WTC11 (cell line): ENCODE results near the gene AGAP1. TPM values are rescaled to one million over a fixed set of nuclear protein-coding genes. Genes with fewer than 3 reads are reported as not detected.

Experiments used
- ATAC-seq: fragments of 200-7000 bp; cut with Tn5 transposase; 2 replicates; pipeline ENCODE4 v1.10.0; 2021; ENCODE audit warnings: mild to moderate bottlenecking, moderate library complexity
- CTCF ChIA-PET: fragments of 300-600 bp; sonication (Branson Sonifier 250); formaldehyde crosslinking; loops from one replicate; lab custom pipeline; 2021; ENCODE audit warnings: antibody characterized with exemption; lab: Charles Lee
- POLR2A ChIA-PET: fragments of 350-600 bp; sonication (Branson Sonifier 250); formaldehyde crosslinking; loops from one replicate; lab custom pipeline; 2021; ENCODE audit warnings: antibody characterized with exemption; lab: Charles Lee
- DNase-seq: peaks from one replicate; pipeline ENCODE4 v3.0.0; 2021; ENCODE audit warnings: low spot score
- H3K27ac Mint-ChIP-seq: 2 replicates; pipeline ENCODE4 v1.8.0; 2021; ENCODE audit warnings: mixed read lengths
- H3K27me3 Mint-ChIP-seq: 2 replicates; pipeline ENCODE4 v1.8.0; 2021; ENCODE audit warnings: low read depth, mild to moderate bottlenecking, moderate library complexity, mixed read lengths
- H3K36me3 Mint-ChIP-seq: 2 replicates; pipeline ENCODE4 v1.8.0; 2021; ENCODE audit warnings: mixed read lengths
- H3K4me1 Mint-ChIP-seq: 2 replicates; pipeline ENCODE4 v1.8.0; 2022; ENCODE audit warnings: mixed read lengths
- H3K4me3 Mint-ChIP-seq: 2 replicates; pipeline ENCODE4 v1.8.0; 2021; ENCODE audit warnings: mild to moderate bottlenecking, moderate library complexity, mixed read lengths
- H3K9me3 Mint-ChIP-seq: 2 replicates; pipeline ENCODE4 v1.8.0; 2021; ENCODE audit warnings: mixed read lengths
- ESRRA ChIP-seq: sonication (generic); formaldehyde crosslinking; IDR thresholded peaks from 2 replicates; pipeline ENCODE4 v1.8.1; 2022; ENCODE audit warnings: mild to moderate bottlenecking, missing genetic modification reagents, borderline replicate concordance
- ETV6 ChIP-seq: sonication (generic); formaldehyde crosslinking; IDR thresholded peaks from 2 replicates; pipeline ENCODE4 v1.8.1; 2022; ENCODE audit warnings: mild to moderate bottlenecking, missing genetic modification reagents
- FOXK1 ChIP-seq: sonication (generic); formaldehyde crosslinking; IDR thresholded peaks from 2 replicates; pipeline ENCODE4 v1.8.0; 2022; ENCODE audit warnings: mild to moderate bottlenecking, moderate library complexity, missing genetic modification reagents
- FOXP4 ChIP-seq: sonication (generic); formaldehyde crosslinking; IDR thresholded peaks from 2 replicates; pipeline ENCODE4 v1.8.0; 2022; ENCODE audit warnings: mild to moderate bottlenecking, missing genetic modification reagents
- GTF2I ChIP-seq: fragments of 250-450 bp; sonication (Bioruptor Pico); conservative IDR thresholded peaks from 2 replicates; pipeline ENCODE4 v1.4.0; 2021; ENCODE audit warnings: mild to moderate bottlenecking
- JAZF1 ChIP-seq: fragments of 250-450 bp; sonication (Bioruptor Pico); IDR thresholded peaks from 2 replicates; pipeline ENCODE4 v1.9.0; 2021; ENCODE audit warnings: moderate library complexity, mild to moderate bottlenecking, inconsistent platforms
- MAX ChIP-seq: sonication (generic); formaldehyde crosslinking; IDR thresholded peaks from 2 replicates; pipeline ENCODE4 v1.8.0; 2022; ENCODE audit warnings: mild to moderate bottlenecking, missing genetic modification reagents
- PRRX2 ChIP-seq: fragments of 250-450 bp; sonication (Bioruptor Pico); IDR thresholded peaks from 2 replicates; pipeline ENCODE4 v1.8.0; 2021; ENCODE audit warnings: mild to moderate bottlenecking
- SOX15 ChIP-seq: fragments of 250-450 bp; sonication (Bioruptor Pico); IDR thresholded peaks from 2 replicates; pipeline ENCODE4 v1.9.0; 2021; ENCODE audit warnings: mild to moderate bottlenecking
- TCF7 ChIP-seq: sonication (generic); formaldehyde crosslinking; IDR thresholded peaks from 2 replicates; pipeline ENCODE4 v1.8.0; 2022; ENCODE audit warnings: mild to moderate bottlenecking, low read depth, missing genetic modification reagents, moderate library complexity
- TP53 ChIP-seq: sonication (generic); formaldehyde crosslinking; IDR thresholded peaks from 2 replicates; pipeline ENCODE4 v1.8.1; 2023; ENCODE audit warnings: mild to moderate bottlenecking, missing genetic modification reagents
- ZBTB21 ChIP-seq: sonication (generic); formaldehyde crosslinking; IDR thresholded peaks from 2 replicates; pipeline ENCODE4 v1.8.1; 2023; ENCODE audit warnings: mild to moderate bottlenecking, missing genetic modification reagents, borderline replicate concordance
- ZNF121 ChIP-seq: sonication (generic); formaldehyde crosslinking; IDR thresholded peaks from 2 replicates; pipeline ENCODE4 v1.8.0; 2023; ENCODE audit warnings: missing genetic modification reagents
- ZNF219 ChIP-seq: sonication (generic); formaldehyde crosslinking; IDR thresholded peaks from 2 replicates; pipeline ENCODE4 v1.8.0; 2023; ENCODE audit warnings: missing genetic modification reagents, mild to moderate bottlenecking, borderline replicate concordance
- ZNF671 ChIP-seq: fragments of 250-450 bp; sonication (Bioruptor Pico); IDR thresholded peaks from 2 replicates; pipeline ENCODE4 v1.8.0; 2021; ENCODE audit warnings: mild to moderate bottlenecking
- total RNA-seq: library from RNA; stranded (reverse); gene quantifications from 3 replicates; pipeline ENCODE4 v1.2.3, GENCODE V29; 2021
- TF ChIP-seq, protein P1 (sequence below): fragments of 200-600 bp; IDR thresholded peaks from 2 replicates; pipeline ENCODE4 v1.8.0; 2022; ENCODE audit warnings: antibody characterized with exemption
- TF ChIP-seq, protein P2 (sequence below): sonication (generic); formaldehyde crosslinking; IDR thresholded peaks from 2 replicates; pipeline ENCODE4 v1.8.1; 2023; ENCODE audit warnings: mild to moderate bottlenecking, missing genetic modification reagents, borderline replicate concordance
- TF ChIP-seq, protein P3 (sequence below): fragments of 250-450 bp; sonication (Bioruptor Pico); IDR thresholded peaks from 2 replicates; pipeline ENCODE4 v1.9.0; 2021; ENCODE audit warnings: mild to moderate bottlenecking, borderline replicate concordance
- TF ChIP-seq, protein P4 (sequence below): sonication (generic); formaldehyde crosslinking; IDR thresholded peaks from 2 replicates; pipeline ENCODE4 v1.8.1; 2022; ENCODE audit warnings: low read depth, mild to moderate bottlenecking, moderate library complexity, missing genetic modification reagents, borderline replicate concordance
- TF ChIP-seq, protein P5 (sequence below): sonication (generic); formaldehyde crosslinking; IDR thresholded peaks from 2 replicates; pipeline ENCODE4 v1.8.1; 2022; ENCODE audit warnings: mild to moderate bottlenecking, missing genetic modification reagents, moderate library complexity, borderline replicate concordance
- TF ChIP-seq, protein P6 (sequence below): fragments of 250-450 bp; sonication (Bioruptor Pico); IDR thresholded peaks from 2 replicates; pipeline ENCODE4 v1.9.0; 2021; ENCODE audit warnings: moderate library complexity, mild to moderate bottlenecking, inconsistent platforms, borderline replicate concordance

AGAP1 gene
- total RNA-seq, 1 experiment from 2014 or later = 49.3 TPM

GRCh38 chr2:236156095-236156859 lies 662.4 kb downstream of the AGAP1 start (continued):
- no peak for TF ChIP-seq ESRRA (CRISPR knock-in tag)
- TF ChIP-seq, protein P1, sequence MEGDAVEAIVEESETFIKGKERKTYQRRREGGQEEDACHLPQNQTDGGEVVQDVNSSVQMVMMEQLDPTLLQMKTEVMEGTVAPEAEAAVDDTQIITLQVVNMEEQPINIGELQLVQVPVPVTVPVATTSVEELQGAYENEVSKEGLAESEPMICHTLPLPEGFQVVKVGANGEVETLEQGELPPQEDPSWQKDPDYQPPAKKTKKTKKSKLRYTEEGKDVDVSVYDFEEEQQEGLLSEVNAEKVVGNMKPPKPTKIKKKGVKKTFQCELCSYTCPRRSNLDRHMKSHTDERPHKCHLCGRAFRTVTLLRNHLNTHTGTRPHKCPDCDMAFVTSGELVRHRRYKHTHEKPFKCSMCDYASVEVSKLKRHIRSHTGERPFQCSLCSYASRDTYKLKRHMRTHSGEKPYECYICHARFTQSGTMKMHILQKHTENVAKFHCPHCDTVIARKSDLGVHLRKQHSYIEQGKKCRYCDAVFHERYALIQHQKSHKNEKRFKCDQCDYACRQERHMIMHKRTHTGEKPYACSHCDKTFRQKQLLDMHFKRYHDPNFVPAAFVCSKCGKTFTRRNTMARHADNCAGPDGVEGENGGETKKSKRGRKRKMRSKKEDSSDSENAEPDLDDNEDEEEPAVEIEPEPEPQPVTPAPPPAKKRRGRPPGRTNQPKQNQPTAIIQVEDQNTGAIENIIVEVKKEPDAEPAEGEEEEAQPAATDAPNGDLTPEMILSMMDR = no peak

DNA sequence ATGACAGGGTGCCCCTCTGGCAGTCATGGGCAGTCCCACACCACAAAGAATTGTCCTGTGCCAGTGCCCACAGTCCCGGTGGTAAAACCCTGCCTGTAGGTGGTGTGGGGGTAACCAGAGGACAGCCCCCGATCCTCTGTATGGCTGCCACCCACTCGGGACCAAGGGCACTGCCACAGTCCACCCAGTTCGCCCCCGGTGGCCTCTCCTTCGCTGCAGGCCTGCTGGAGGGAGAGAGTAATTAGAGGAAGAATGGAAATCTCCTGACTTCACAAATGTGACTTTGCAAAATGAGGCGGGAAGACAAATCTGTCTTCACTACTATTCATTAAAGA lies 663.0 kb downstream of the AGAP1 start:
- Mint-ChIP-seq H3K9me3 (peaks cover 18% of the 10 kb centered on the region), H3K27ac (no peak overlapping the region), H3K27me3 (peaks cover 79% of the 10 kb centered on the region), H3K4me3 (no peak overlapping the region), H3K36me3 (peaks cover 12% of the 10 kb centered on the region), H3K4me1 (peaks cover 31% of the 10 kb centered on the region)
- ChIA-PET POLR2A (no interaction called here), CTCF (interaction anchor here (1.1 kb wide), 1 partner anchor 21 kb away, joined by 5 read pairs; no protein-coding TSS in a partner anchor)
- DNase-seq = no peak
- ATAC-seq = no peak
- no peak for TF ChIP-seq TCF7
- TF ChIP-seq, protein P2, sequence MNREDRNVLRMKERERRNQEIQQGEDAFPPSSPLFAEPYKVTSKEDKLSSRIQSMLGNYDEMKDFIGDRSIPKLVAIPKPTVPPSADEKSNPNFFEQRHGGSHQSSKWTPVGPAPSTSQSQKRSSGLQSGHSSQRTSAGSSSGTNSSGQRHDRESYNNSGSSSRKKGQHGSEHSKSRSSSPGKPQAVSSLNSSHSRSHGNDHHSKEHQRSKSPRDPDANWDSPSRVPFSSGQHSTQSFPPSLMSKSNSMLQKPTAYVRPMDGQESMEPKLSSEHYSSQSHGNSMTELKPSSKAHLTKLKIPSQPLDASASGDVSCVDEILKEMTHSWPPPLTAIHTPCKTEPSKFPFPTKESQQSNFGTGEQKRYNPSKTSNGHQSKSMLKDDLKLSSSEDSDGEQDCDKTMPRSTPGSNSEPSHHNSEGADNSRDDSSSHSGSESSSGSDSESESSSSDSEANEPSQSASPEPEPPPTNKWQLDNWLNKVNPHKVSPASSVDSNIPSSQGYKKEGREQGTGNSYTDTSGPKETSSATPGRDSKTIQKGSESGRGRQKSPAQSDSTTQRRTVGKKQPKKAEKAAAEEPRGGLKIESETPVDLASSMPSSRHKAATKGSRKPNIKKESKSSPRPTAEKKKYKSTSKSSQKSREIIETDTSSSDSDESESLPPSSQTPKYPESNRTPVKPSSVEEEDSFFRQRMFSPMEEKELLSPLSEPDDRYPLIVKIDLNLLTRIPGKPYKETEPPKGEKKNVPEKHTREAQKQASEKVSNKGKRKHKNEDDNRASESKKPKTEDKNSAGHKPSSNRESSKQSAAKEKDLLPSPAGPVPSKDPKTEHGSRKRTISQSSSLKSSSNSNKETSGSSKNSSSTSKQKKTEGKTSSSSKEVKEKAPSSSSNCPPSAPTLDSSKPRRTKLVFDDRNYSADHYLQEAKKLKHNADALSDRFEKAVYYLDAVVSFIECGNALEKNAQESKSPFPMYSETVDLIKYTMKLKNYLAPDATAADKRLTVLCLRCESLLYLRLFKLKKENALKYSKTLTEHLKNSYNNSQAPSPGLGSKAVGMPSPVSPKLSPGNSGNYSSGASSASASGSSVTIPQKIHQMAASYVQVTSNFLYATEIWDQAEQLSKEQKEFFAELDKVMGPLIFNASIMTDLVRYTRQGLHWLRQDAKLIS = no peak
- no peak for TF ChIP-seq SOX15
- no peak for TF ChIP-seq ETV6 (CRISPR knock-in tag)
- TF ChIP-seq, protein P3, sequence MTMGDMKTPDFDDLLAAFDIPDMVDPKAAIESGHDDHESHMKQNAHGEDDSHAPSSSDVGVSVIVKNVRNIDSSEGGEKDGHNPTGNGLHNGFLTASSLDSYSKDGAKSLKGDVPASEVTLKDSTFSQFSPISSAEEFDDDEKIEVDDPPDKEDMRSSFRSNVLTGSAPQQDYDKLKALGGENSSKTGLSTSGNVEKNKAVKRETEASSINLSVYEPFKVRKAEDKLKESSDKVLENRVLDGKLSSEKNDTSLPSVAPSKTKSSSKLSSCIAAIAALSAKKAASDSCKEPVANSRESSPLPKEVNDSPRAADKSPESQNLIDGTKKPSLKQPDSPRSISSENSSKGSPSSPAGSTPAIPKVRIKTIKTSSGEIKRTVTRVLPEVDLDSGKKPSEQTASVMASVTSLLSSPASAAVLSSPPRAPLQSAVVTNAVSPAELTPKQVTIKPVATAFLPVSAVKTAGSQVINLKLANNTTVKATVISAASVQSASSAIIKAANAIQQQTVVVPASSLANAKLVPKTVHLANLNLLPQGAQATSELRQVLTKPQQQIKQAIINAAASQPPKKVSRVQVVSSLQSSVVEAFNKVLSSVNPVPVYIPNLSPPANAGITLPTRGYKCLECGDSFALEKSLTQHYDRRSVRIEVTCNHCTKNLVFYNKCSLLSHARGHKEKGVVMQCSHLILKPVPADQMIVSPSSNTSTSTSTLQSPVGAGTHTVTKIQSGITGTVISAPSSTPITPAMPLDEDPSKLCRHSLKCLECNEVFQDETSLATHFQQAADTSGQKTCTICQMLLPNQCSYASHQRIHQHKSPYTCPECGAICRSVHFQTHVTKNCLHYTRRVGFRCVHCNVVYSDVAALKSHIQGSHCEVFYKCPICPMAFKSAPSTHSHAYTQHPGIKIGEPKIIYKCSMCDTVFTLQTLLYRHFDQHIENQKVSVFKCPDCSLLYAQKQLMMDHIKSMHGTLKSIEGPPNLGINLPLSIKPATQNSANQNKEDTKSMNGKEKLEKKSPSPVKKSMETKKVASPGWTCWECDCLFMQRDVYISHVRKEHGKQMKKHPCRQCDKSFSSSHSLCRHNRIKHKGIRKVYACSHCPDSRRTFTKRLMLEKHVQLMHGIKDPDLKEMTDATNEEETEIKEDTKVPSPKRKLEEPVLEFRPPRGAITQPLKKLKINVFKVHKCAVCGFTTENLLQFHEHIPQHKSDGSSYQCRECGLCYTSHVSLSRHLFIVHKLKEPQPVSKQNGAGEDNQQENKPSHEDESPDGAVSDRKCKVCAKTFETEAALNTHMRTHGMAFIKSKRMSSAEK (CRISPR knock-in tag) = no peak
- TF ChIP-seq PRRX2 = no peak
- TF ChIP-seq FOXP4 (CRISPR knock-in tag) = no peak
- no peak for TF ChIP-seq ZNF219 (CRISPR knock-in tag)
- TF ChIP-seq MAX (CRISPR knock-in tag) = no peak
- no peak for TF ChIP-seq ZNF121 (CRISPR knock-in tag)
- TF ChIP-seq ZBTB21 (CRISPR knock-in tag) = no peak
- TF ChIP-seq ZNF671 (CRISPR knock-in tag) = no peak
- TF ChIP-seq, protein P4, sequence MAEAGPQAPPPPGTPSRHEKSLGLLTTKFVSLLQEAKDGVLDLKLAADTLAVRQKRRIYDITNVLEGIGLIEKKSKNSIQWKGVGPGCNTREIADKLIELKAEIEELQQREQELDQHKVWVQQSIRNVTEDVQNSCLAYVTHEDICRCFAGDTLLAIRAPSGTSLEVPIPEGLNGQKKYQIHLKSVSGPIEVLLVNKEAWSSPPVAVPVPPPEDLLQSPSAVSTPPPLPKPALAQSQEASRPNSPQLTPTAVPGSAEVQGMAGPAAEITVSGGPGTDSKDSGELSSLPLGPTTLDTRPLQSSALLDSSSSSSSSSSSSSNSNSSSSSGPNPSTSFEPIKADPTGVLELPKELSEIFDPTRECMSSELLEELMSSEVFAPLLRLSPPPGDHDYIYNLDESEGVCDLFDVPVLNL (CRISPR knock-in tag) = no peak
- TF ChIP-seq, protein P5, sequence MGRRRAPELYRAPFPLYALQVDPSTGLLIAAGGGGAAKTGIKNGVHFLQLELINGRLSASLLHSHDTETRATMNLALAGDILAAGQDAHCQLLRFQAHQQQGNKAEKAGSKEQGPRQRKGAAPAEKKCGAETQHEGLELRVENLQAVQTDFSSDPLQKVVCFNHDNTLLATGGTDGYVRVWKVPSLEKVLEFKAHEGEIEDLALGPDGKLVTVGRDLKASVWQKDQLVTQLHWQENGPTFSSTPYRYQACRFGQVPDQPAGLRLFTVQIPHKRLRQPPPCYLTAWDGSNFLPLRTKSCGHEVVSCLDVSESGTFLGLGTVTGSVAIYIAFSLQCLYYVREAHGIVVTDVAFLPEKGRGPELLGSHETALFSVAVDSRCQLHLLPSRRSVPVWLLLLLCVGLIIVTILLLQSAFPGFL (CRISPR knock-in tag) = no peak
- no peak for TF ChIP-seq FOXK1 (CRISPR knock-in tag)
- no peak for TF ChIP-seq GTF2I
- no peak for TF ChIP-seq JAZF1 (CRISPR knock-in tag)
- TF ChIP-seq, protein P6, sequence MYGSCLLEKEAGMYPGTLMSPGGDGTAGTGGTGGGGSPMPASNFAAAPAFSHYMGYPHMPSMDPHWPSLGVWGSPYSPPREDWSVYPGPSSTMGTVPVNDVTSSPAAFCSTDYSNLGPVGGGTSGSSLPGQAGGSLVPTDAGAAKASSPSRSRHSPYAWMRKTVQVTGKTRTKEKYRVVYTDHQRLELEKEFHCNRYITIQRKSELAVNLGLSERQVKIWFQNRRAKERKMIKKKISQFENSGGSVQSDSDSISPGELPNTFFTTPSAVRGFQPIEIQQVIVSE (CRISPR knock-in tag) = no peak
- TF ChIP-seq TP53 (CRISPR knock-in tag) = no peak
